HepG2 (cell line): ENCODE data around the gene SEZ6. TPM values are rescaled to one million over a fixed set of nuclear protein-coding genes. Genes with fewer than 3 reads are reported as not detected.
A peak's percentile ranks its signal among the peaks of the same experiment; 100 is the strongest.

Source experiments
- AFF4 ChIP-seq: sonication (generic); formaldehyde crosslinking; IDR thresholded peaks from 2 replicates; pipeline ENCODE4 v1.4.0; 2020; ENCODE audit warnings: missing genetic modification reagents
- CC2D1A ChIP-seq: sonication (generic); formaldehyde crosslinking; IDR thresholded peaks from 2 replicates; pipeline ENCODE4 v1.8.1; 2023; ENCODE audit warnings: mild to moderate bottlenecking, missing genetic modification reagents
- E2F2 ChIP-seq: sonication (generic); formaldehyde crosslinking; IDR thresholded peaks from 2 replicates; pipeline ENCODE4 v1.4.0; 2020; ENCODE audit warnings: missing genetic modification reagents, borderline replicate concordance
- GMEB1 ChIP-seq: sonication (generic); formaldehyde crosslinking; IDR thresholded peaks from 2 replicates; pipeline ENCODE4 v1.5.1; 2020; ENCODE audit warnings: missing genetic modification reagents, mild to moderate bottlenecking, borderline replicate concordance
- HBP1 ChIP-seq: IDR thresholded peaks from 2 replicates; pipeline ENCODE4 v1.6.1; 2016; ENCODE audit warnings: low read depth, control low read depth
- JUNB ChIP-seq: sonication (generic); formaldehyde crosslinking; IDR thresholded peaks from 2 replicates; pipeline ENCODE4 v1.8.0; 2022; ENCODE audit warnings: missing genetic modification reagents, mild to moderate bottlenecking, borderline replicate concordance
- MEIS1 ChIP-seq: sonication (generic); formaldehyde crosslinking; IDR thresholded peaks from 2 replicates; pipeline ENCODE4 v1.9.0; 2021; ENCODE audit warnings: mild to moderate bottlenecking, missing genetic modification reagents, moderate library complexity, borderline replicate concordance
- MXI1 ChIP-seq: IDR thresholded peaks from 3 replicates; pipeline ENCODE4 v1.6.1; 2012; ENCODE audit warnings: low read depth, low read length, inconsistent platforms, borderline replicate concordance
- RFXAP ChIP-seq: sonication (generic); formaldehyde crosslinking; IDR thresholded peaks from 2 replicates; pipeline ENCODE4 v1.4.0; 2020; ENCODE audit warnings: missing genetic modification reagents, borderline replicate concordance
- U2AF1 ChIP-seq: fragments of 200-400 bp; formaldehyde crosslinking; optimal IDR thresholded peaks from 2 replicates; pipeline ENCODE3; 2017; ENCODE audit warnings: mild to moderate bottlenecking, low read depth, low read length
- YEATS2 ChIP-seq: sonication (generic); formaldehyde crosslinking; IDR thresholded peaks from 2 replicates; pipeline ENCODE4 v1.4.0; 2020; ENCODE audit warnings: missing genetic modification reagents, borderline replicate concordance
- ZNF367 ChIP-seq: sonication (generic); formaldehyde crosslinking; IDR thresholded peaks from 2 replicates; pipeline ENCODE4 v1.4.0; 2020; ENCODE audit warnings: missing genetic modification reagents, borderline replicate concordance
- ZNF496 ChIP-seq: sonication (generic); formaldehyde crosslinking; IDR thresholded peaks from 2 replicates; pipeline ENCODE4 v1.8.1; 2023; ENCODE audit warnings: mild to moderate bottlenecking, moderate library complexity, missing genetic modification reagents; ENCODE audit not compliant: insufficient replicate concordance
- ZNF512B ChIP-seq: sonication (generic); formaldehyde crosslinking; IDR thresholded peaks from 2 replicates; pipeline ENCODE4 v1.5.1; 2020; ENCODE audit warnings: missing genetic modification reagents, mild to moderate bottlenecking, borderline replicate concordance
- ZUFSP ChIP-seq: sonication (generic); formaldehyde crosslinking; IDR thresholded peaks from 2 replicates; pipeline ENCODE4 v1.9.0; 2021; ENCODE audit warnings: missing genetic modification reagents, mild to moderate bottlenecking, borderline replicate concordance
- polyA plus RNA-seq, 8 experiments: library from polyadenylated mRNA; depleted of rRNA in 3 of 8; stranded (reverse) in 7 of 8; unstranded in 1 of 8; fragments of >200 nt; fragmentation: Illumina TruSeq in 4 of 8; extraction: Trizol in 4 of 8; gene quantifications; 2 replicates each; pipeline versions ENCODE4 v1.2.1 to v1.2.3, GENCODE V29; 2011 to 2016; ENCODE audit warnings: low read depth in 4 of 8, missing spikeins in 1 of 8, mixed read lengths in 1 of 8; ENCODE audit not compliant: insufficient read depth in 1 of 8
- total RNA-seq, 5 experiments: library from RNA; depleted of rRNA; stranded (reverse); fragments of >200 nt; fragmentation: Illumina TruSeq; extraction: Trizol; gene quantifications; 2 replicates each; pipeline ENCODE4 v1.2.3, GENCODE V29; 2016; ENCODE audit warnings: low read depth in 1 of 5

Gene SEZ6
- total and polyA plus RNA-seq, 2 of the 13 experiments (the other 11 are each of a cell fraction or from before 2014, with no cell fraction given), result not detected

GRCh38 chr17:28908640-28909167 lies 97.1 kb downstream of the SEZ6 start (continued):
- TF ChIP-seq MXI1, result peak; percentile 38; the same call in 1 of the 3 replicates
- TF ChIP-seq JUNB, result peak; percentile 25; the same call in 1 of the 2 replicates
- no peak for TF ChIP-seq ZNF496 (CRISPR knock-in tag)
- TF ChIP-seq ZNF367 (CRISPR knock-in tag), result no peak
- TF ChIP-seq ZUFSP (CRISPR knock-in tag), result no peak
- TF ChIP-seq AFF4 (CRISPR knock-in tag), result no peak
- TF ChIP-seq YEATS2 (CRISPR knock-in tag), result peak; percentile 33; the same call in 1 of the 2 replicates
- 0 out of 2 replicates have a peak, but pooled peaks have one; percentile 41 for TF ChIP-seq CC2D1A (CRISPR knock-in tag)
- no peak for TF ChIP-seq E2F2
- 0 out of 2 replicates have a peak, but pooled peaks have one; percentile 43 for TF ChIP-seq HBP1 (CRISPR knock-in tag)
- TF ChIP-seq GMEB1 (CRISPR knock-in tag), result no peak
- TF ChIP-seq ZNF512B (CRISPR knock-in tag), result no peak
- TF ChIP-seq MEIS1 (CRISPR knock-in tag), result no peak; the same call in 1 of the 2 replicates
- 0 out of 2 replicates have a peak, but pooled peaks have one; percentile 30 for TF ChIP-seq RFXAP (CRISPR knock-in tag)
- TF ChIP-seq U2AF1, result no peak
